GM13977 (cell line): Measurements from ENCODE around the gene MRPL54.

Experiments used
- DNase-seq: peaks from one replicate; pipeline ENCODE4 v3.0.0; 2012; ENCODE audit warnings: low spot score
- CTCF ChIP-seq: IDR thresholded peaks from 2 replicates; pipeline ENCODE4 v1.5.1; 2012; ENCODE audit warnings: mild to moderate bottlenecking, control low read depth; ENCODE audit not compliant: insufficient read depth; ENCODE audit errors: extremely low read depth, missing control alignments
- in situ Hi-C: fragments of 300-500 bp; cut with MboI; formaldehyde crosslinking; loops from one replicate; pipeline ENCODE4 v1.12.0; 2022; ENCODE audit warnings: low sequenced_read_pairs, low pct_unique_long_range_greater_than_20kb, mixed read lengths, inconsistent platforms; ENCODE audit not compliant: unreplicated experiment

MRPL54 gene

GRCh38 chr19:3780786-3781304 is 18.4 kb downstream of the MRPL54 start:
- in situ Hi-C loops = no loop called here
- no peak for TF ChIP-seq CTCF
- DNase-seq = no peak

DNA sequence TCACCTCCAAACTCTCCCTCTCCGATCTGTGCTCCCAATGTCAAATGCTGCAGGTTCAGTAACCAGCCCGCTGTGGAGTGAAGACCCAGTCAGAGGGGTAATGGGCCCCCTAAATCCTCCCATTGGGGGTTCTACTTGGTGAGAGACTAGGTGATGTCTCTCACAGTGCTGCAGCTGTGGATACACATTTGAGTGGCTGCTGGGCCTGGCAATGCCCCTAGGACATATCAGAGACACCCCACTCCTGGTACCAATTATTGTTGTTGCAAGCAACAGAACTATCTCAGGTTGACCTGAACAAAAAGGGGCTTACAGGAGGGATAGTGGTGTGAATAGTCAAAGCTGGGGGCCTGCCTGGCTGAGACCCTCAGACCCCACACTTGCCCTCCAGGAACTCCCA is 19.1 kb downstream of the MRPL54 start:
- DNase-seq = no peak
- in situ Hi-C loops = no loop called here
- TF ChIP-seq CTCF = no peak

DNA sequence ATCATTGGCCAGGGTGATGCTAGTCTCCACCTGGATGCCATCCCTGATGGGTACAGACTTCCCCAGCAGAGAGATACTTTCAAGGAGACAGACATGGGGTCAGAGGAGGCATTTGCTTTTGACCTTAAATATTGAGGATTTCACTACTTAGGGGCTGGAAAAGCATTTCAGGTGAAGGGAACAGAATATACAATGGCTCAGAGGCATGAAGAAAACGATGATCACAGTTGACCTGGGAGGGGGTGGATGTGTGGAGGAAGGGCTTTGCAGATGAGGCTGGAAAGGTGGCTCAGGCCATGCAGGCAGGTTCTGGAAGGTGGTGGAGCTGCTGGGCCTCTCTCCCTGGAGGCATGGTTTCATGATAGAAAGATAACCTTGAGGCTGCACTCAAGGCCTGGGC is 19.8 kb downstream of the MRPL54 start:
- no peak for TF ChIP-seq CTCF
- no peak for DNase-seq
- in situ Hi-C loops = no loop called here

GRCh38 chr19:3782903-3783302 is 20.4 kb downstream of the MRPL54 start:
- in situ Hi-C loops = no loop called here
- no peak for TF ChIP-seq CTCF
- DNase-seq = no peak

- in situ Hi-C loops = no loop called here
- no peak for DNase-seq
- peak; percentile 47 for TF ChIP-seq CTCF
These were observed 21.4 kb downstream of the MRPL54 start for GRCh38 chr19:3783660-3784584.

DNA sequence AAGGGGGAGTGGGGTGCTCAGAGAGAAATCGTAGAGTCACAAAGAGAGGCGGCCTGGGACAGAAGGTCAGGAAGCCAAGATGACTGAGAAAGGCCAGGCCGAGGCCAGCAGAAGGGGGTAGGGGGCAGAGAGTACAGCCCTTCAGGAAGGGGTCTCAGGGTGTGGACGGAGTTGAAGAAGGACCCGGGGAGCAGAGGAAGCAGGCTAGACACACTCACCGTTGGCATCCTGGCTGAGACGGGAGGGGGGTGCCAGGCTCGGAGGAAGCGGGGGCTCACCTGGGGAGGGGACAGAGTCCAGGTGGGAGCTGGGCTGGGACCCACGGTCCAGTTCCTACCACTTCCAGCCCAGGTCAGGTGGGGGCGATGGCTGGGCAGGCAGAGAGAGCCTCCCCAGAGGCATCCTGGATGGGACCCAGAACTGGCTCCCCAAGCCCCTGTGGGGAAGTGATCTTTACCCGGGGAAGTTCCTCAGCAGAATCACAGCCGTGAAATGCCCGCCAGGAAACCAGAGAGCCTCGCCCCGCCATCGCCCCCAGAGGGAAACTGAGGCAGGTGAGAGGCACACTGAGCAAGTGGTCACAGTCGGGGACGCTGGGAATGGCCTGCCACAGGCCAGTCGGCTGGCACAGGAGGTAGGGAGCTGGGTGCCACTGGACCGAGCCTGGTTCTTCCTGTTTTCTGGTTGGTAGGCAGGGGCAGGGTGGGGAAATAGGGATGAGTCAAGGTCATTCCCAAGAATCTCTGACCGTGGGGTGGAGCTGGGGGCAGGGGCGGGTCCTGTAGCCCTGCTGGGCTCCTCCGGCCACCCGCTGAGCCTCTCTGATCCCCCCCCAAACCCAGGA is 22.3 kb downstream of the MRPL54 start:
- no peak for DNase-seq
- no peak for TF ChIP-seq CTCF
- in situ Hi-C loops = no loop called here
